Measurements from ENCODE around the gene CHTOP. TPM values are rescaled to one million over a fixed set of nuclear protein-coding genes. Genes with fewer than 3 reads are reported as not detected.
A peak's percentile ranks its signal among the peaks of the same experiment; 100 is the strongest.

Gene CHTOP
- total RNA-seq, 2 experiments from 2014 or later, result 70.9 to 107 TPM

GRCh38 chr1:153651771-153652170, 17.9 kb downstream of the CHTOP start:
- H3K4me3 ChIP-seq (ENCODE audit: low read depth, low read length, poor library complexity, severe bottlenecking), result no peak overlapping the region
- TF ChIP-seq EZH2phosphoT487 (IDR thresholded peaks at IDR 0.05; ENCODE audit: borderline replicate concordance, low read depth, low read length) (no peak), CTCF (conservative IDR thresholded peaks at IDR 0.05; ENCODE audit: low read length) (no peak)
- BruUV-seq (replicated peaks), result no TSS peak
- no peaks in the 10 kb centered on the region for H3K4me1 ChIP-seq (ENCODE audit: insufficient read depth, low read length, poor library complexity, severe bottlenecking)
- no peaks in the 10 kb centered on the region for H3K9me3 ChIP-seq (ENCODE audit: low read length)
- peaks cover 8% of the 10 kb centered on the region for H3K36me3 ChIP-seq (ENCODE audit: insufficient read depth, low read length)
- DNase-seq (ENCODE audit: low spot score), result no peak
- CTCF ChIA-PET (ENCODE audit: unreplicated experiment), result no interaction called here
- no peaks in the 10 kb centered on the region for H3K79me2 ChIP-seq (ENCODE audit: insufficient read depth, low read depth, low read length)
- no peaks in the 10 kb centered on the region for H3K9me2 ChIP-seq (ENCODE audit: insufficient read depth, low read length)
- POLR2A ChIA-PET, result interaction anchor here (0.9 to 3.2 kb wide), 3 partner anchors 8 to 25 kb away, joined by 3 to 8 read pairs (median 8); partner anchors contain the start of genes CHTOP and S100A13
- no peak overlapping the region for H3K27ac ChIP-seq (ENCODE audit: low read depth, low read length, poor library complexity, severe bottlenecking)
- no peak overlapping the region for H2AFZ ChIP-seq (ENCODE audit: low read length)
- no peaks in the 10 kb centered on the region for H4K20me1 ChIP-seq (ENCODE audit: insufficient read depth, low read length)
- H3K4me2 ChIP-seq (ENCODE audit: low read length), result no peak overlapping the region
- intact Hi-C loops (cut with micrococcal nuclease; ENCODE audit: unreplicated experiment), result no loop called here

GRCh38 chr1:153652805-153653500, 19.1 kb downstream of the CHTOP start:
- Histone ChIP-seq H3K4me2 (ENCODE audit: low read length) (no peak overlapping the region), H3K4me3 (ENCODE audit: low read depth, low read length, poor library complexity, severe bottlenecking) (no peak overlapping the region), H3K9me3 (ENCODE audit: low read length) (no peaks in the 10 kb centered on the region), H3K9me2 (ENCODE audit: insufficient read depth, low read length) (no peaks in the 10 kb centered on the region), H2AFZ (ENCODE audit: low read length) (peak overlapping the region; percentile 52; the same call in 1 of the 2 replicates), H4K20me1 (ENCODE audit: insufficient read depth, low read length) (no peaks in the 10 kb centered on the region), H3K27ac (ENCODE audit: low read depth, low read length, poor library complexity, severe bottlenecking) (no peak overlapping the region), H3K36me3 (ENCODE audit: insufficient read depth, low read length) (no peaks in the 10 kb centered on the region), H3K79me2 (ENCODE audit: insufficient read depth, low read depth, low read length) (no peaks in the 10 kb centered on the region), H3K4me1 (ENCODE audit: insufficient read depth, low read length, poor library complexity, severe bottlenecking) (peaks cover 4% of the 10 kb centered on the region)
- POLR2A ChIA-PET, result interaction anchor here (0.5 to 3.2 kb wide), 4 partner anchors 9 to 174 kb away, joined by 4 to 8 read pairs (median 6); partner anchors contain the start of gene CHTOP
- intact Hi-C loops (cut with micrococcal nuclease; ENCODE audit: unreplicated experiment), result no loop called here
- DNase-seq (ENCODE audit: low spot score), result no peak
- CTCF ChIA-PET (ENCODE audit: unreplicated experiment), result no interaction called here
- TF ChIP-seq CTCF (conservative IDR thresholded peaks at IDR 0.05; ENCODE audit: low read length) (no peak), EZH2phosphoT487 (IDR thresholded peaks at IDR 0.05; ENCODE audit: borderline replicate concordance, low read depth, low read length) (no peak)
- no TSS peak for BruUV-seq (replicated peaks)

GRCh38 chr1:153655333-153655732, 21.5 kb downstream of the CHTOP start:
- no peak overlapping the region for H3K4me3 ChIP-seq (ENCODE audit: low read depth, low read length, poor library complexity, severe bottlenecking)
- no peak overlapping the region for H3K27ac ChIP-seq (ENCODE audit: low read depth, low read length, poor library complexity, severe bottlenecking)
- peaks cover 12% of the 10 kb centered on the region for H3K79me2 ChIP-seq (ENCODE audit: insufficient read depth, low read depth, low read length)
- H2AFZ ChIP-seq (ENCODE audit: low read length), result no peak overlapping the region
- H3K4me2 ChIP-seq (ENCODE audit: low read length), result no peak overlapping the region
- H3K9me3 ChIP-seq (ENCODE audit: low read length), result no peaks in the 10 kb centered on the region
- ChIA-PET POLR2A (no interaction called here), CTCF (ENCODE audit: unreplicated experiment) (no interaction called here)
- H3K36me3 ChIP-seq (ENCODE audit: insufficient read depth, low read length), result peaks cover 5% of the 10 kb centered on the region; the same call in 1 of the 2 replicates
- H3K4me1 ChIP-seq (ENCODE audit: insufficient read depth, low read length, poor library complexity, severe bottlenecking), result peaks cover 18% of the 10 kb centered on the region
- no peak for TF ChIP-seq CTCF (conservative IDR thresholded peaks at IDR 0.05; ENCODE audit: low read length)
- no peak for TF ChIP-seq EZH2phosphoT487 (IDR thresholded peaks at IDR 0.05; ENCODE audit: borderline replicate concordance, low read depth, low read length)
- intact Hi-C loops (cut with micrococcal nuclease; ENCODE audit: unreplicated experiment), result loop anchor here (5.0 kb wide), 1 partner anchor 83 kb away; no protein-coding TSS in a partner anchor
- BruUV-seq (replicated peaks), result no TSS peak
- H4K20me1 ChIP-seq (ENCODE audit: insufficient read depth, low read length), result peaks cover 6% of the 10 kb centered on the region; the same call in 1 of the 2 replicates
- no peak for DNase-seq (ENCODE audit: low spot score)
- no peaks in the 10 kb centered on the region for H3K9me2 ChIP-seq (ENCODE audit: insufficient read depth, low read length)

Data from OCI-LY7 (cell line).